Chondrocyte (in vitro differentiated cells): ENCODE measurements around the gene ATP7B. TPM values are rescaled to one million over a fixed set of nuclear protein-coding genes. Genes with fewer than 3 reads are reported as not detected.
A peak's percentile ranks its signal among the peaks of the same experiment; 100 is the strongest.

Experiments
- DNase-seq: peaks from one replicate; pipeline ENCODE4 v3.0.0; 2021; ENCODE audit warnings: mixed read lengths, low spot score
- H3K27ac Mint-ChIP-seq: one replicate; pipeline ENCODE4 v1.8.0; 2021; ENCODE audit warnings: mild to moderate bottlenecking, moderate library complexity, mixed read lengths; ENCODE audit not compliant: unreplicated experiment
- H3K27me3 Mint-ChIP-seq: 2 replicates; pipeline ENCODE4 v1.8.0; 2021; ENCODE audit warnings: low read depth, mixed read lengths
- H3K36me3 Mint-ChIP-seq: 2 replicates; pipeline ENCODE4 v1.8.0; 2021; ENCODE audit warnings: low read depth, mixed read lengths
- H3K4me1 Mint-ChIP-seq: 2 replicates; pipeline ENCODE4 v1.8.0; 2021; ENCODE audit warnings: low read depth, mild to moderate bottlenecking, mixed read lengths
- H3K4me3 Mint-ChIP-seq: one replicate; pipeline ENCODE4 v1.8.0; 2021; ENCODE audit warnings: mild to moderate bottlenecking, moderate library complexity, mixed read lengths; ENCODE audit not compliant: unreplicated experiment
- H3K9me3 Mint-ChIP-seq: 2 replicates; pipeline ENCODE4 v1.8.0; 2021; ENCODE audit warnings: low read depth, mixed read lengths
- total RNA-seq: library from RNA; stranded (reverse); gene quantifications from 3 replicates; pipeline ENCODE4 v1.2.1, GENCODE V29; 2021
- TF ChIP-seq, protein P1 (sequence below): fragments of 200-600 bp; sonication (generic); IDR thresholded peaks from 2 replicates; pipeline ENCODE4 v1.5.0; 2021; ENCODE audit warnings: antibody characterized with exemption, mild to moderate bottlenecking, moderate library complexity

Gene ATP7B
- total RNA-seq, 1 donor from 2014 or later, result 16.8 TPM

DNA sequence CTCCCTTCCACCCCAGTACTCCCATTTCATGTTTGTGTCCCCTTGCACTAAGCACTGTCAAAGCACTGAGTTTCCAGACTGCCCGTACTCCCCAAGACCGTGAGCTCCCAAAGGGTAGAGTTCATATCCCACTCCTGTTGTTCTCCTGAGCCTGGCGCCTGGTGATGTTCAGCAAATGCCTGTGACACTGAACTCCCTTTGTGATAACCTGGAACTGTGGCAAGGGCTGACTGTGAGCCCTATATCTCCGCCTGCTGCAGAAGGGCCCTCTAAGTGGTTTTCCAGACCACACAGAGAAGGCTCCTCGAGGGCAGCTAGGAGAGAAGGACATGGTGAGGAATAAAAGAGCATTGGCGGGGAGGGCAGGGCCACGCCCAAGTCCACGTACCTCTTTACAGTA, 67.5 kb downstream of the ATP7B start:
- DNase-seq, result no peak
- H3K27me3 Mint-ChIP-seq, result no peaks in the 10 kb centered on the region
- no peaks in the 10 kb centered on the region for H3K4me1 Mint-ChIP-seq
- no peaks in the 10 kb centered on the region for H3K9me3 Mint-ChIP-seq
- no peak overlapping the region for H3K4me3 Mint-ChIP-seq
- H3K27ac Mint-ChIP-seq, result no peak overlapping the region
- TF ChIP-seq, protein P1, sequence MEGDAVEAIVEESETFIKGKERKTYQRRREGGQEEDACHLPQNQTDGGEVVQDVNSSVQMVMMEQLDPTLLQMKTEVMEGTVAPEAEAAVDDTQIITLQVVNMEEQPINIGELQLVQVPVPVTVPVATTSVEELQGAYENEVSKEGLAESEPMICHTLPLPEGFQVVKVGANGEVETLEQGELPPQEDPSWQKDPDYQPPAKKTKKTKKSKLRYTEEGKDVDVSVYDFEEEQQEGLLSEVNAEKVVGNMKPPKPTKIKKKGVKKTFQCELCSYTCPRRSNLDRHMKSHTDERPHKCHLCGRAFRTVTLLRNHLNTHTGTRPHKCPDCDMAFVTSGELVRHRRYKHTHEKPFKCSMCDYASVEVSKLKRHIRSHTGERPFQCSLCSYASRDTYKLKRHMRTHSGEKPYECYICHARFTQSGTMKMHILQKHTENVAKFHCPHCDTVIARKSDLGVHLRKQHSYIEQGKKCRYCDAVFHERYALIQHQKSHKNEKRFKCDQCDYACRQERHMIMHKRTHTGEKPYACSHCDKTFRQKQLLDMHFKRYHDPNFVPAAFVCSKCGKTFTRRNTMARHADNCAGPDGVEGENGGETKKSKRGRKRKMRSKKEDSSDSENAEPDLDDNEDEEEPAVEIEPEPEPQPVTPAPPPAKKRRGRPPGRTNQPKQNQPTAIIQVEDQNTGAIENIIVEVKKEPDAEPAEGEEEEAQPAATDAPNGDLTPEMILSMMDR, result no peak
- peaks cover 20% of the 10 kb centered on the region for H3K36me3 Mint-ChIP-seq

DNA sequence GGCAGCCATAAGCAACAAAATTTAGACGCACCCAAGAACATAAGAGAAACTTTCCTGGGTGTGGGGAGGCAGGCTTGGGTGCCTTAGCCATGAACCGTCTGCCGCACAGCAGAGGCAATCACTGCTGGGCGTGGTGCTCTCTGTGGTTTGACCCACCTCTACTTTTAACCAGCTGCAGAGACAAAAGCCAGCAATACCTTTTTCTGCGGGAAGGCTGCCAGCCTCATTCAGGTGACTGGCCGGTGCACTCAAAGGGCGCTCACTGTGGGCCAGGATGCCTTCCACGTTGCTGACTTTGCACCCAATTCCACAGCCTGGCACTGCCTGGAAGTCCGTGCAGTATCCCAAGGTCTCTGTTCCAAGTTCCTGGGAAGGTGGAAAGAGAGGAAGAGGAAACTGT, 69.1 kb downstream of the ATP7B start:
- Mint-ChIP-seq H3K36me3 (peaks cover 20% of the 10 kb centered on the region), H3K4me1 (no peaks in the 10 kb centered on the region), H3K27me3 (no peaks in the 10 kb centered on the region), H3K9me3 (no peaks in the 10 kb centered on the region), H3K4me3 (no peak overlapping the region), H3K27ac (no peak overlapping the region)
- DNase-seq, result no peak
- TF ChIP-seq, protein P1, result no peak

DNA sequence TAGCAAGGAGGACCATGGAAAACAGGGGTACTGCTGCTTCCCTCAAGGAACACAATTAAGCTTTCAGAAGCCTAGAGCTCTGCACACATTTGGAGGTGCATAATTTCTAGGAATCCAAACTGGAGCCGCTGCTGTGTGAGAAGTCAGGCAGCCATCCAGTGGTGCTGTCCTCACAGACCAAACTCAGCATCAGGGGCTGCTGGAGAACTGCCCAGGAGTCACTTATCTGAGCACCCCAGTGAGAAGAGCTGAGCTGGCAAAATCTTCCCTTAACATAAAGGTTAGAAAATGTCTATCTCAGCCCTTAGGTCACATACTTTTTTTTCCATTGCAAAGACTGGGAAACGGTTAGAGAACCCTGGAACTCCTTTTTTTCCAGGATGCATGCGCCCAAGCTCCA, 72.8 kb downstream of the ATP7B start:
- no peaks in the 10 kb centered on the region for H3K4me1 Mint-ChIP-seq
- no peaks in the 10 kb centered on the region for H3K9me3 Mint-ChIP-seq
- no peak overlapping the region for H3K4me3 Mint-ChIP-seq
- no peak for DNase-seq
- no peaks in the 10 kb centered on the region for H3K27me3 Mint-ChIP-seq
- peaks cover 11% of the 10 kb centered on the region for H3K36me3 Mint-ChIP-seq
- H3K27ac Mint-ChIP-seq, result no peak overlapping the region
- TF ChIP-seq, protein P1, result no peak

DNA sequence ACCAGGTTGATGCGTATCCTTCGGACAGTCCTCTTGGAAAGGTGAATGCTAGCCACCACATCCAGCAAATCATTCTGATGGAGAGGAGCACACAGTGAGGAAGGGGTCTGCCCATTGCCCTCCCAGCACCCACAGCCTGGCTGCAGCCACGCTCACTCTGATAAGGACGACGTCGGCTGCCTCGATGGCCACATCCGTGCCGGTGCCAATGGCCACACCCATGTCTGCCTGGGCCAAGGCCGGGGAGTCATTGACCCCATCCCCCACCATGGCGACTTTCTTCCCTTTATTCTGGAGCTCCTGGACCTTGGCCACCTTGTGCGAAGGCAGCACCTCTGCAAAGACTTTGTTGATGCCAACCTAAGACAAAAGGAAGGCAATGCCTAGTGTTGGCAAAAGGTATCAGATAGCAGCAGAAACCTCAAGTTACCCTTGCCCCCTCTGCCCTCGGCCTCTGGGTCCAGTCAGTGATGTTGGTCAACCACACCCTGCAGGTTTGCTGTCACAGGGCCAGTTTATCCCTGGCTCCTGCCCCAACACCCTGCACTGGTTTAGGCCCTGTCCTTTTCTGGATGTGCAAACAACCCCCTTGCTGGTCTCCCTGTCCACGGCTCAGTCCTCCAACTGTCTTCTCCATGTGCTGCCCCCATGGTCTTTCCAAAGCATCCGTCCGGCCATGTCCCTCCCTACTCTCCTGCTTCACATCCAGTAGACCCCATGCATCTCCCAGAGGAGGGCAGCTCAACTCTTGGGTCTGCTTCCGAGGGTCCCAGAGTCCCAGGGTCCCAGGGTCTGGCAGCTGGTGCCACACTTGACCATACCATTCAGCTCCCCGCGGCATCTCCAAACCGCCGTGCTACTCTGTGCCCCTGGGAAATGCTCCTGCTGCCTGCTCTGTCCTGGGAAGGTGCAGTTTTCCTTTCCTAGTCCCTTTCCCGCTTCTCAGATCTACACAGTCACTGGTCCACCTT, 73.6 kb downstream of the ATP7B start:
- Mint-ChIP-seq H3K4me3 (no peak overlapping the region), H3K4me1 (no peaks in the 10 kb centered on the region), H3K27me3 (no peaks in the 10 kb centered on the region), H3K36me3 (peaks cover 9% of the 10 kb centered on the region), H3K9me3 (no peaks in the 10 kb centered on the region), H3K27ac (no peak overlapping the region)
- TF ChIP-seq, protein P1, result no peak
- no peak for DNase-seq

DNA sequence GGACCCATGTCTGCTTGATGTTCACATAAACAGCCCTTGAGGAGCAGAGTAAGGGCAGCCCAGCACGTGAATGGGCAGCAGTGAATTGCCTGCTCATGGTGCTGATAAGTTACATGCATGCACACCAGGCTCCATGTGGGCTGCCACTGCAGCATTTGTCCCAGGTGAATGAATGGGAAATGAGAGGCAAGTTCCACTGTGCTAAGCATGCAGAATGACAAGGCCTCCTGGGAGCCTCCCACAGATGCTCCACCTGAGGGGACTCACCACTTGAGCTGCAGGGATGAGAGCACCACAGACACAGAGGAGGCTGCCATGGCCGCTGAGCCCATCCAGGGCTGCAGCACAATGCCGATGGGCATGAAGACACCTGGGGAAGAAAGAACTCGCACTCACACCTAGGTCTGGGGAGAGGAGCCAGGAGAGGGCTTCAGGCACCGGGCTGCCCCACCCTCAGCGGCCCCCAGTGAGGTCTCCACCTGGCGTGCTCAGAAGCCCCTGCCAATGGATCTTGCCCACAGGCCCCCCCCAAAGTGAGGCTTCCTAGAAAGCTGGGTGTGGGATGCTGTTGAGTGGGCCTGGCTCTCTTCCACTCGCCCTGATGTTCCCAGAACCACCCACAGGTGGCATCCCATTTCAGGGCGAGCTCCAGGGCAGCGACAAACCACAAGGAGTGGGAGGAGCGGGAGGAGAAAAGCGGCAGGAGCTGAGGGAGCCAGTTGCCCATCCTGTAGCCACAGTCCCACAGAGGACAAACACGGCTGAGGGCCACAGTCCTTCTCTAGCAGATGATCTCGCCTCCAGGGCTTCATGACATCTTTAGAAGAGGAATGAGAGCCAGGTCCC, 75.7 kb downstream of the ATP7B start:
- H3K4me3 Mint-ChIP-seq, result no peak overlapping the region
- no peak for DNase-seq
- no peaks in the 10 kb centered on the region for H3K27me3 Mint-ChIP-seq
- peaks cover 10% of the 10 kb centered on the region for H3K36me3 Mint-ChIP-seq
- TF ChIP-seq, protein P1, result peak; percentile 54
- H3K27ac Mint-ChIP-seq, result no peak overlapping the region
- H3K9me3 Mint-ChIP-seq, result no peaks in the 10 kb centered on the region
- no peaks in the 10 kb centered on the region for H3K4me1 Mint-ChIP-seq
